Stimulated activated CD8-positive, alpha-beta memory T cell treated with anti-CD3 and anti-CD28 coated beads, Interleukin-15, amount 100 ng/mL, for 4 hours (primary cell): ENCODE measurements around the gene PTPRA.
"Not testable (repeated sequence)": the region's sequence is repeated elsewhere in the genome, so short reads cannot be mapped to it uniquely, and the experiment has no call there.

Source experiments
- DNase-seq, 2 donors: peaks; one replicate each; pipeline ENCODE4 v3.0.0-alpha.2; 2020; ENCODE audit warnings: low read depth in 2 of 2

The PTPRA gene

GRCh38 chr20:3003416-3003815 is 130.1 kb downstream of the PTPRA start:
- DNase-seq: no peak

GRCh38 chr20:3010985-3011723 is 137.9 kb downstream of the PTPRA start:
- no peak for DNase-seq

GRCh38 chr20:3011752-3012151 is 138.5 kb downstream of the PTPRA start:
- DNase-seq: no peak

GRCh38 chr20:3013771-3014170 is 140.5 kb downstream of the PTPRA start:
- no peak for DNase-seq

GRCh38 chr20:3014179-3014578 is 140.9 kb downstream of the PTPRA start:
- no peak for DNase-seq

GRCh38 chr20:3014662-3015061 is 141.4 kb downstream of the PTPRA start:
- no peak for DNase-seq

- not testable (repeated sequence) for DNase-seq
Observed at GRCh38 chr20:3015302-3015701, 142.0 kb downstream of the PTPRA start.

GRCh38 chr20:3021327-3021726 is 148.0 kb downstream of the PTPRA start:
- DNase-seq: no peak

- no peak for DNase-seq
Observed at GRCh38 chr20:3021777-3022176, 148.5 kb downstream of the PTPRA start.

- DNase-seq: not testable (repeated sequence)
Observed at GRCh38 chr20:3022559-3023490, 149.5 kb downstream of the PTPRA start.

- DNase-seq: no peak
Observed at GRCh38 chr20:3027987-3028386, 154.7 kb downstream of the PTPRA start.

- no peak for DNase-seq
Observed at GRCh38 chr20:3031524-3032147, 158.4 kb downstream of the PTPRA start.

GRCh38 chr20:3032624-3033023 is 159.3 kb downstream of the PTPRA start:
- no peak for DNase-seq

GRCh38 chr20:3037654-3038053 is 164.4 kb downstream of the PTPRA start:
- no peak for DNase-seq

- no peak for DNase-seq
Observed at GRCh38 chr20:3038454-3038853, 165.2 kb downstream of the PTPRA start.

- DNase-seq: no peak
Observed at GRCh38 chr20:3039426-3039825, 166.1 kb downstream of the PTPRA start.

- DNase-seq: no peak
Observed at GRCh38 chr20:3040086-3040485, 166.8 kb downstream of the PTPRA start.

GRCh38 chr20:3041854-3042409 is 168.7 kb downstream of the PTPRA start:
- no peak for DNase-seq

- no peak for DNase-seq
Observed at GRCh38 chr20:3042625-3043024, 169.3 kb downstream of the PTPRA start.

- no peak for DNase-seq
Observed at GRCh38 chr20:3043322-3043721, 170.0 kb downstream of the PTPRA start, which contains the start of gene GNRH2. Gene GNRH2, plus strand, starts transcription at chr20:3043622. Its CDS starts 793 bp downstream, at chr20:3044415.

- DNase-seq: no peak
Observed at GRCh38 chr20:3044336-3044965, 171.2 kb downstream of the PTPRA start.
